Cortex of kidney (tissue), 1 donor: ENCODE results near the gene TMA16.
"Not testable (repeated sequence)": the region's sequence is repeated elsewhere in the genome, so short reads cannot be mapped to it uniquely, and the experiment has no call there.

ENCODE experiments used
- DNase-seq: peaks from one replicate; lab custom pipeline; 2025; lab: John Stamatoyannopoulos, UW

Gene TMA16

DNA sequence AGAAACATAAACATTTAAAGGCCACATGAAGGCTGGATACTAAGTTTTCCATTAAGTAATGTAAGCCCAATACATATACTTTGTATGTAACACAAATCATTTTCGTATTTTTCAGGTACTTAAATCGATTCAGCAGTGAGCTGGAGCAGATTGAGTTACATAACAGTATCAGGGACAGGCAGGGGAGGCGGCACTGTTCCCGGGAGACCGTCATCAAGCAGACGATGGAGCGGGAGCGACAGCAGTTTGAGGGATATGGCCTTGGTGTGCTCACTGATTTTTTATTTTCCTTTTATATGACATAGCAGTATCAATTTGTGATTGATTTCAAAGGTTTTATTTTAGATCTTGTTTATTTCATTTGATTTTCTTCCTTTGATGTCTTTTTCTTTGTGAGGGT lies 20.7 kb downstream of the TMA16 start:
- DNase-seq: no peak

DNA sequence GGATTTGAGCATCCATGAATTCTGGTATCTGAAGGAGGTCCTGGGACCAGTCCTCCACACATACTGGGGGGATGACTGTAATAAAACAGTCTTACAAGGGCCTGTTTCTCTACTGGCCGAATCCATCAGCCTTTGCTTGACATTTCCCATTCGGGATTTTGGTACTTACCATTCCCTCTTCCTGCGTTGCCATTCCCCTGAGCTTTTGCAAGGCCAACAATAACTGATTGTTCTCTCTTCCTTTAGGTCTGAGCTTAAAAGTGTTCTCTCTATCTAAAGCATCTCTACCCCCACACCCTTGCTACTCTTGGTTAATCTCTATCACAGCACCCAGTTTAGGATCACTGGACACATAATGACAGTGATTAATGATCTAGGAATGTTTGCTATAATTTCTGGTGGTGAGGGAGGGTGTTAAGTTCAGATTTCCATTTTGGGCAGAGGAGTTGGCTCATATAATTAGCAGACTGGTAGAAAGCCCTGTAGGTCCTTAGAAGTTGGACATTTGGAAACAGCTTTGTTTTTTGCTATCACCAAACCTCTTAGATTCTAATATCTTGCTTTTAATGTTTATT lies 29.4 kb downstream of the TMA16 start:
- no peak for DNase-seq

DNA sequence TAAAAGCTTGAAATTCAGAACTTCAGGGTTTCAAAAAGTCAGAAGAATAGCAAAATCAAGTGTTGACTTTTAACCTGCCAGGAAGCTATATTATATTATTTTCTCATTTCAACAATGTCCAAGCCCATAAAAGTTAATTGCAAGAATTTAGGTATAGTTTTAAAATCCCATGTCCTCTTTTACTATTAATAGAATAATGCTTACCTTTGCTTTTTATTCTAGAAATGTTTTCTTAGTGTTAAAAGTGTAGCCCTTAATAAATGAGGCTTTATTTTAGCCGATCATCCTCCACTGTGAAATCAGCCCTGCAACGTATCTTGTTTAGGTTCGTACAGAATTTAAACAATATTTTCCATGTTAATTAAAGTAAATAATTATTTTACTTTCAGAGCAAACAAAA lies 31.5 kb downstream of the TMA16 start:
- DNase-seq: no peak

DNA sequence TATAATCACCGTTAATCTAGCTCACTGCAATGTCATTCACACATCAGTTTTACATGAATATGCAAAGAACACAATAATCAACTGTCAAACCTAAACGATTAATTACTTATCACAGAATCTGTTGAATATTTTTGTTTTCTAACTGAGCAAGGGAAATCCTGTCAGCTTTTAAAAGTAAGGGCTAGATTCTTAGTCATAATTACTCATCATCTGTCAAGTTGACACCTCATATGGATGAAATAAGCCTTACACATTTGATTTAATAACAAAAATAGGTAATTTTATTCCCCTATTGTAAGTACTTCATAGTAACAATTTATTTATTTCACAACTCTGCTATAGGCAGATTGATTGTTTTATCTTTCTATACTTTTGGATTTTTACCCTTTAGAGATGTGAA lies 32.7 kb downstream of the TMA16 start:
- no peak for DNase-seq

DNA sequence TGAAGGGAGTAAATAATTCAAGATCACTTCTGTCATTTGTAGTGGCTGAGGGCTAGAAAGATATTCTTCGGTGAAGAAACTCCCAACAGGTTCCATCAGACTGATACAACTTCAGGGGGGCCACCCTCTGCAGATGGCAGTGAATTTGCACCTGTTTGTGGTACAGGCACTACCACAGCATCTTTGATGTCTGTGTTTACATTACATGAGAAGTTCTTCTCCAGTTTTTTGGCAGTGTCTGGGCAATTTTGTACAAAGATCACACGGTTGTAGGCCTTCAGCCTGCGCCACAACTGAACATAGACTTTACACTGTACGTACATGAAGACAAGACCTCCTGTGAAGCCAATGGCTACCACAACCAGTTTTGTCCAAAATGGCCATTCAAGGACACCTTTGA lies 34.2 kb downstream of the TMA16 start:
- DNase-seq: no peak

DNA sequence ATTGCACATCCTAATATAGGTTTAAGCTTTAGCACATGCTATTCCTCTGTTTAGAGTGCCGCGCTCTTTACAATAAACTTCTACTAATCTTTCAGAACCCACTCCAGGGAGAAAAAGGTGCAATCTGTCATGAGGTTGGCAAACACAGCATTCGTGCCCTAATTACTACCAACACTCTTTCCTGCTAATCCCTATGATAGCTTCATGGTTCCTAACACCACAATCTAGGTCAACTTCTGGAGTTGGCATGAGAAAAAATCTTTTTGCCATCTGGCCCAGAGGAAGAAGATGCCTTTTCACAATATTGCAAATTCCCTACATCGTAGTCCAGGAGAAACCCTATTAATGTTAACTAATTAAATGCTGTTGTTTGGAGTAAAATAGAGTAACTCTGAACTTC lies 39.6 kb downstream of the TMA16 start:
- DNase-seq: no peak

DNA sequence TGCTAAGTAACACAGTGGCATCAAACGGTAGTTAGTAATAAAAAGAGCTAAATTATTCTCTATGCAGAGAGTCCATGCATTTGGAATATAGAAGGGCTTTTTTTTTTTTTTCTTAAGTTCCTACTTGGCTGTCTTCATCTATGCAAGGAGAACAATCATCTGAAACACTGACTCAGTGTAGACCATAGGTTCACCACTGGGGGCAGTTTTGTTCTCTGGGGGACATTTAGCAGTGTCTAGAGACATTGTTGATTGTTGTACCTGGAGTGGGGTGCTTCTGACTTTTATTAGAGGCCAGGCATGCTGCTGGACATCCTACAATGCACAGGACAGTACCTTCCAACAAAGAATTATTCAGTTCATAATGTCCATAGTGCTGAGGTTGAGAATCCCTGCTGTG lies 41.2 kb downstream of the TMA16 start:
- no peak for DNase-seq

DNA sequence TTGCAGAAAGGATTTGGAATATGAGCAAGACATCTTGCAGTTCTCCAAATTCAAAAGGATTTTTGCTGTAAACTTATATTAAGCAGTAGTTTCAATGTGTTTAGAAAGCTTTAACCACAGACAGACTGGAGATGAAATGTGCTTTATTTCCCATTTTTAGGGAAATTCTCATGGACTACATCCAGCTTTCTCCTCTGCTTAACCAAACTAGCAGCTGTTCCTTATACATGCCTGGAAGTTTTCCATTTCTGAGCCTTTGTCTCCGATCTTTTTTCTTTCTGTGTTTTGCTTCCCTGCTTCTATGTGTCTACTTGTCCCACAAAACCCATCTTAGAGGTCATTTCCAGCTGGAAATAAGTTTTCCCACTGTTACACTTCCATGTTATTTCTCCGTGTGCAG lies 41.6 kb downstream of the TMA16 start:
- no peak for DNase-seq

DNA sequence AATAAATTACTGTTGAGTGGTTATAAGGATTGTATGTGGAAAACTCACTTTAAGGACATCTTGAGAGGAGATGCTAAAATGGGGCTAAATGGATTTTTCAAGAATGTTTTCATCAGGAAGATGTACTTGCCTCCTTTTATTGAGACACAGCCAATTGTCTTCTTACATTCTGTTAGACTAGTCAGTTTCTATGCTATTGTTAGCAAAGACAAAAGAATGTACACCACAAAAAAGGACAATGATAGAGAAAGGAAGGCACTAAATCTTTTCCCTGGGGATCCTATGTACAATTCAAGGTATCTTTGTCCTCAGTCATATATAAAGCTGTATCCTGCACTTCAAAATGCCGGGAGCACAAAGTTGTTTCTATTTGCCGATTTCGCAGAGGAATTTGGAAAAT lies 42.6 kb downstream of the TMA16 start:
- DNase-seq: no peak

DNA sequence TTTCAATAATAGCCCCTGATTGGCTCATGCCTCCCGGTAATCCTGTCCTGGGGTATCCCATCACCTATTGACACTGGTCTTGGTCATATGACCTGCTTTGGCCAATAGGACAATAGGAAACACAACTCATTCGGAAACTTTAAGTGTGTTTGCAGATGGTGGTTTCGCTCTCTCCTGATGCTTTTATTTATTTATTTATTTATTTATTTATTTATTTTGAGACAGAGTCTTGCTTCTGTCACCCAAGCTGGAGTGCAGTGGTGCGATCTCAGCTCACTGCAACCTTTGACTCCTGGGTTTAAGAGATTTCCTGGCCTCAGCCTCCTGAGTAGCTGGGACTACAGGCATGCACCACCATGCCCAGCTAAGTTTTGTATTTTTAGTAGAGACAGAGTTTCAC lies 44.3 kb downstream of the TMA16 start:
- DNase-seq: not testable (repeated sequence)

DNA sequence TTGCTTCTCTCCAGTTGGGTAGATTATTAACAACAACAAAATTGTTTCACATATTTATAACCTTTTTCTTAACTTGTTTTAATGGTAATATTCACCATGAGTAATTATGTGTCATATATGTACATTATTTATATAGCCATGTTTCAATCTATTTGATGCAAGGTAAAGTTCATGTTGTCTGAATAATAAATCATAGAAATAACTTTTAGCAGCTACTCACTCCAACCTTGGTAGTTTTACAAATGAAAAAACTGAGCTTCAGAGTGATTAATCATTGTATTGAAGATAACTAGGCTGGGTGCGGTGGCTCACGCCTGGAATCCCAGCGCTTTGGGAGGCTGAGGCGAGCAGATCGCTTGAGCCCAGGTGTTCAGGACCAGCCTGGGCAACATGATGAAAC lies 46.0 kb downstream of the TMA16 start:
- no peak for DNase-seq

DNA sequence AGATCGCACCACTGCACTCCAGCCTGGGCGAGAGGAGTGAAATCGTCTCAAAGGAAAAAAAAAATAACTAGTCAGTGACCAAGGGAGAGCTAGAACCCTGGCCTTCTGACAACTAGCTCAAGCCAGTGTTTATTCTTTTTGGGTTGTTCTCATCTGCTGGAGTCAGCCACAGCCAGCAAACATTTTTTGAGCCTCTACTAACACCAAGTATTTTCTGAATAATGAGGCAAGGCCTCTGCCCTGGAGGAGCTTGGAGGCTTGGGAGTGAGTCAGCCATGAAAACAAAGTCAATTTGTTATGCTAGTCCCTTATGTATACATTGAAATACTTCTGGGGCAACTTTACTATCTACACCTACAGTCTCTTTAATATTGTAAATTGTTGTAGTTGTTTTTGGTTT lies 46.5 kb downstream of the TMA16 start:
- no peak for DNase-seq

DNA sequence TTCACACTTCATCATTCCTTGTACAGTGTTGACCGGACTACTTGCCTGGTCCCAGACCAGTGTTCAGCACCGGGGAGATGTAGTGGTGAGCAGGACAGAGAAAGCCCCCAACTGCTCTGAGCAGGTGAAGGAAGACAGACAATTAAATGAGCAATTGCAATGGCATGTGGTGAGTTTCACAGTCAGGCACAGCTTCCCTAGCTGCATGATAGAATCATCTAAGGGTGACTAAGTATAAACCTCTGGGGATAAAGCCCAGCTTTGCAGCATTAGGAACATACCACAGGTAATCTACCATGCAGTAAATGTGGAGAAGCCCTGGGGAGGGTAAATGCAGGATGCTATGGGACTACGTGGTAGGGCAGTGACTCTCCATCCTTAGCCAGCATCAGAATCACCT lies 47.8 kb downstream of the TMA16 start:
- no peak for DNase-seq

DNA sequence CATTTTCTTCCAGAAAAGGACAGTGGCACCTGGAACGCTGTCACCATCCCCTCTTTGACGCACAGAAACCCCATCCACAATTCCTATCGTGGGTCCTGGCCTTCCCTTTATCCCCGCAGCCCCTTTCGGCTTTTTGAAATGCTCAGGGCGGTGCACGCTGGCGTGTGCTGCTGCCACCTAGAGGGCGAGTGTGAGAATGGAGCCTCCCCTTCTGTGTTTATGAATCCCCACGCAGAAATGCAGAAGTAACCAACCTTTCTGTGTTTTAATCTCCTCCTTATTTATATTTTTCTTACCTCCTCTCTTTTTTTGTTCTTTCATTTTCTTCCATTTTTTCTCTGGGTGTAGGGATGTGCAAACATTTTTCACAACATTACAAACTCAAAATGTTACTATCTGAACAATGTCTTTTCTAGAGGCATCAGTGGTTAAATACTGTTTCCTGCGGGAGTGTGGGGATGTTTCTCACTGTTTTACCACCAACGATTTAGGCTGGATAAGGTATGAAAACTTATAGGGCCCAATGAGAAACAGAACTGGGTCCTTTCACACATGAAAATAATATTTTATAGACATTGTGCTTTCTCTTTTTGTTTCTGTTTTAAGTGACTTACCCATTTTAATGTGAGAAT lies 50.0 kb downstream of the TMA16 start:
- no peak for DNase-seq

DNA sequence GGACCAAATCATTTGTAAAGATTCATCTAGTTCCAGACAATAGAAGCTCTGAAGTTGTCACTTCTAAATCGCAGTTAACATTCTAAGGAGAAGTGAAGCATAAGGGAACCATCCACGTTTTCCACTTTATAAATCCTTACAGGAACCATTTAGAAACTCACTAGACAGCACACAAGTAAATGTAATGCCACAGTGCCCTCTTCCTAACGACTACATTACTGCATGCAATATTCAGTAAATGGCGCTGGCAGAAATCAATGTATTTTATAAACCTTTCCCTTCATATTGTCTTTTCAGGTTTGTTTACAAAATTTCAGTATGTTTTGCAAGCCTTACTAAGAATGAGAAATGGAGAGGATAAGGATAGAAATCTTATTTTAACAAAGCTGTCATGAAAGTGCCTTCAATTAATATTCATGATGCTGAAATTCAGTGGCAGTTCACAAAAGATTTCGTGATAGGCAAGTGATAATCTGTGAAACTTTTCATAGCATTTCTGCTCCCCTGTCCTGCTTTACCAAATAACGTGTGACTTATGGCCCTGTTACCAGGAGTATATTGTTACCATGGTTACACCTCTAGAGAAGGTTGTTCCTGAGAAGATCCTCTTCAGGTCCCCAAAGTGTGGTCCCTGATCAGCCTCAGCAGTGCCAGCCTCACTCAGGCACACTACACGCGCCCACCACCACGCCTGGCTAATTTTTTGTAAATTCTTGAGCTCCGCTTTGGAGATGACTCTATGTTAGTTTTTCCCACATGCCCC lies 54.2 kb downstream of the TMA16 start:
- DNase-seq: no peak

DNA sequence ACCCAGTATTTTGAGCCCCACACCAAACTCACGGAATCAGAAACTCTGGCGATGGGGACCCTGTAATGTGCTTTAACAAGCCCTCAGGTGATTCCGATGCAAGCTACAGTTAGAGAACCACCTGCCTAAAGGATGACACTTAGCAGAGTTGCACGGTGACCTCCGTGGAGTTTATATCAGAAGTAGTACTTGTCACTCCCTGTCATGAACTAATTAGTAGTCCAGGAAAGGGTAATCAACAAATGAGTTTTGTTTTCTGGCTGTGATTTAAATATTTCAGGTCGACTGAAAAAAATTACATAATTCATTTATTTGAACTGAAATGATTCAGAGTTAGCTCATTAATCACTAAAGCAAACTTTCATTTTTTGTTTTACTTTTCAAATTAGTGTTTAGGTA lies 56.4 kb downstream of the TMA16 start:
- no peak for DNase-seq

DNA sequence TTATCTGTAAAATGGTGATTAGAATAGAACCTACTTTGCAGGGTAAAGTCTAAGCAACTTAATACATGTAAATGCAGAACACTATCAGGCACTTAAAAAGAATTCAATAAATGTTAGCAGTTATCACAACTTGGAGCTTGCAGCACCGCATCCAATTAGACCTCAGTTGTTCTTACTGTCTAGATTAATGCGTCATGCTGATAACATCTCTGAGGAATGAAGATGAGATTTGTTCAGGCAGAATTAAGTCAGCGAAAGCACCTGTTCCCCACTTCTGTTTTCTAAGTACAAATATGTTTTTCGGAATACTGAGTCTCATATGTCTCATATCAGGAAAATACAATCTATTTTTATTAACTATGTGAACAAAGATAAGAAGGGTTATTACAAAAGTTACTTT lies 58.7 kb downstream of the TMA16 start:
- DNase-seq: no peak

DNA sequence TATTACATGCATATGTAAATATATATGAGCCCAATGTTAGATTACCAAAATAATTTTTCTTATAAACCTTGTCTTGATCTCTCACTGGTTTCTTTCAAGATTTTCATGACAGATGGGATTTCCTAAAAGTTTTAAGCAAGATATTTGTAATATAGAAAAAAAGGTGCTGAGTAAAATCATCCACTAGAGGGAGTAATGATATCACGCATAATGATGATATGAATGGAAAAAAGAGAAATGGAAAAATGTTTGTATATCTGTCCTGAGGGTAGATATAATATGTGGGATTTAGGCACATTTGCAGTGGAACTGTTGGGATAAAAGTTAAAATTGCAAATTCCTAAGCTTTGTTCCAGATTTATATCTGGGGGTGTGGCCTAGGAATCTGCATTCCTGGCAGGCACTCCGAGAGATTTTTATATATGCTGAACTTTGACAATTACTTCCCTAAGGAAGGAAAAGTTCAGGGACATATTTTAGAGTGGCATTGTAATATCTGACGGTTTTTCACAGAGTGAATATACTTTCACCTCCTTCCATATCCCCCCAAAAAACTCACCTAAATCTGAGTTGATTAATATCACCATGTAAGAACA lies 60.5 kb downstream of the TMA16 start:
- DNase-seq: no peak

DNA sequence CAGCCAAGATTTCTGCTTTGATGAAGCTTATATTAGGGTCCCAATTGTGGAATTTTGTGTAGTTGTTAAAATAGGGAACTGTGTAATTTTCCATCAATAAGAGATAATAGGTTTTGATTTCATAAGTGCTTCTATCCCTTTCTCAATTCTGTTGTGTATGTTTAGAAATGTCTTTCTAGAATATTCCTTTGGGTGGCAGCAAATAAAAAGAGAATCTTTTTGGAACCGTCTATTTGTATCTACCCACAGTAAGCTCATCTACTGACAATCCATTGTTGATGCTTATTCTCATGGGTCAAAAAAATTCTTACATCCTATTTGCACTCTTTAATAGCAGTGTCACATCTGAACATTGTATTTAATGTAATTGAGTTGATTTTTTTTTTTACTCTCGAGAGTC lies 61.7 kb downstream of the TMA16 start:
- DNase-seq: no peak

DNA sequence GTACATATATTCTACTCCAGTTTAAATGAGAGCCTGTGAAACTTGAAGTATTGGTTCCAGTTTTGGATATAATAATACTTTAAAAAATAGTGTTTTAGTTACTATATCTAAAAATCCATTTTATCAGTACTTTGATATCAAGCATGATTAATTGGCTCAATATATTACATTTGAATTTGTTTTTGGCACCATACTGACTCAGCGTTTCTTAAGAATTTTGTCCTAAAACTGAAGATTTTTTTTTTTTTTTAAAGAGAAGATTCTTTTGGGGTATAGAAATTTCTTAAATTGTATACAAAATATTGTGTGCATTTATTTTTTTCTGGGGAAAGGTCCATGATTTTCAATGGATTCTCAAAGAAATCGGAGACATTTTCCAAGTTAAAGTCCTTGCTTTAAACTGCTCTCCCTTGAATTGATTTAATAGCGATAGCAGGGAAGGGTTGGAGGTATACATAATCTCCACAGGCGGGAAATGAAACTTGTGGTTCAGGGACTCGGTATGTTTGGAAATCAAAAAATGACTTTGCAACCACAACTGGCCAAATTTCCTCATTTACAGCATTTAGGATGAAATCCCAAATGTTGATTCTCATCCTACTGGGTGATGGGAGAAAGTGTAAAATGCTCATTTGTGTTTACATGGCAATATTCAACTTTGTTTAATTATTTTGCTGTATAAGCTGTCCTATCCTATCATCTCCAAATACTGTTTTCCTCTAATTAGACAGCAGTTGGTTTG lies 62.3 kb downstream of the TMA16 start:
- DNase-seq: no peak

DNA sequence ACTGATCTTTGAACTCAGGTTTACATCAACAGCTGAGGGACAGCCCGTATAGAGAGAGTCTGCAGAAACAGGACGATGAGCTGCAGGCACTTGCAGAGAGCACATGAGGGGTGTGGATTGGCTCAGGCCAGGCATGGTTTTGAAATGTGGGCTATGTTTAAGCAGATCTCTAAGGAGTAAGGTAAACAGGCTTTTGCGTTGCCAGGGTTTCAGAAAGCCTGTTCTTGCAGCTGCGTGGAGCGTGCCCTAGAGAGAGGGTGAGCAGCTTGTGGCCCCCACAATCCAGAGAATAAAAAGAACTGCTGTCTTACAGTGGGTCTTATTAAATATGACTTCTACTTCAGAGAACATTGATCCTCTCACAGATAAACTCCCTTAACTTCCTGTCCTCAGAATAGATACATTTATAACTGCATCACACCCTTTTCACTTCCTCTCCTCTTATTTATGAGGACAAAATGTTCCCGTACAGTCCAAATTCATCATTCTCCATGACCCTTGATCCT lies 64.1 kb downstream of the TMA16 start:
- DNase-seq: no peak

DNA sequence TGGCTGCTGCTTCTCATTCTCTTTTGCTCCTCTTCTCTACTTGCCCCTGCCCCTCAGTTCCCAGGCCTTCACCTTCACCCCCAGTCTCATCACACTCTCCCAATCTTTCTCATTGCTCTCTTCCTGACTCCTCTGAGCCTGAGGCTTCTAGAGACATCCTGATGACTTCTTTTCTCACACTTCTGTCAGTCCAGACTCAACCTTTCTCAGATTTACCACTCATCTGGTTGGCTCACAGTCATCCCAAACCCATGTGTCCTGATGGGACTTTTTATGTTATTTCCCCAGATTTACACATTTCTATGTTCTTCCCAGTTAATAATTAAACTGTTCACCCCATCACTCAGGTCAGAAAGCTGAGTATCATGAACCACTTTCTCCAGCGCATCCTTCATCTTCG lies 68.0 kb downstream of the TMA16 start:
- no peak for DNase-seq
